ENCODE results near the gene IPO11.

IPO11 gene

GRCh38 chr5:62483556-62483955 lies 71.0 kb downstream of the IPO11 start:
- H3K27ac ChIP-seq (ENCODE audit: low read depth in 2 of 2, low read length in 2 of 2), result no peak overlapping the region
- no peak overlapping the region for H3K4me3 ChIP-seq (ENCODE audit: low read length in 2 of 2)
- H3K9me3 ChIP-seq (ENCODE audit: control insufficient read depth in 2 of 2, low read length in 2 of 2), result no peaks in the 10 kb centered on the region
- H3K27me3 ChIP-seq (ENCODE audit: control insufficient read depth in 2 of 2, insufficient read depth in 2 of 2, low read length in 2 of 2), result no peaks in the 10 kb centered on the region
- H3K36me3 ChIP-seq (ENCODE audit: control insufficient read depth in 2 of 2, insufficient read depth in 2 of 2, low read length in 2 of 2), result peaks cover 0 to 4% of the 10 kb centered on the region in 2 donors
- H3K9ac ChIP-seq (ENCODE audit: low read depth in 1 of 2, low read length in 2 of 2), result no peak overlapping the region
- H3K4me1 ChIP-seq (ENCODE audit: control insufficient read depth in 2 of 2, insufficient read depth in 2 of 2, low read length in 2 of 2), result no peaks in the 10 kb centered on the region

GRCh38 chr5:62486672-62487071 lies 74.1 kb downstream of the IPO11 start:
- H3K9me3 ChIP-seq (ENCODE audit: control insufficient read depth in 2 of 2, low read length in 2 of 2), result no peaks in the 10 kb centered on the region
- no peaks in the 10 kb centered on the region for H3K27me3 ChIP-seq (ENCODE audit: control insufficient read depth in 2 of 2, insufficient read depth in 2 of 2, low read length in 2 of 2)
- H3K4me1 ChIP-seq (ENCODE audit: control insufficient read depth in 2 of 2, insufficient read depth in 2 of 2, low read length in 2 of 2), result no peaks in the 10 kb centered on the region
- no peak overlapping the region for H3K9ac ChIP-seq (ENCODE audit: low read depth in 1 of 2, low read length in 2 of 2)
- H3K27ac ChIP-seq (ENCODE audit: low read depth in 2 of 2, low read length in 2 of 2), result no peak overlapping the region
- H3K4me3 ChIP-seq (ENCODE audit: low read length in 2 of 2), result no peak overlapping the region
- peaks cover 0 to 4% of the 10 kb centered on the region in 2 donors for H3K36me3 ChIP-seq (ENCODE audit: control insufficient read depth in 2 of 2, insufficient read depth in 2 of 2, low read length in 2 of 2)

GRCh38 chr5:62488531-62488930 lies 76.0 kb downstream of the IPO11 start:
- Histone ChIP-seq H3K9ac (ENCODE audit: low read depth in 1 of 2, low read length in 2 of 2) (no peak overlapping the region), H3K9me3 (ENCODE audit: control insufficient read depth in 2 of 2, low read length in 2 of 2) (no peaks in the 10 kb centered on the region), H3K27me3 (ENCODE audit: control insufficient read depth in 2 of 2, insufficient read depth in 2 of 2, low read length in 2 of 2) (no peaks in the 10 kb centered on the region), H3K4me1 (ENCODE audit: control insufficient read depth in 2 of 2, insufficient read depth in 2 of 2, low read length in 2 of 2) (no peaks in the 10 kb centered on the region), H3K27ac (ENCODE audit: low read depth in 2 of 2, low read length in 2 of 2) (no peak overlapping the region), H3K36me3 (ENCODE audit: control insufficient read depth in 2 of 2, insufficient read depth in 2 of 2, low read length in 2 of 2) (peaks cover 0 to 4% of the 10 kb centered on the region in 2 donors), H3K4me3 (ENCODE audit: low read length in 2 of 2) (no peak overlapping the region)

- no peak overlapping the region for H3K4me3 ChIP-seq (ENCODE audit: low read length in 2 of 2)
- no peaks in the 10 kb centered on the region for H3K9me3 ChIP-seq (ENCODE audit: control insufficient read depth in 2 of 2, low read length in 2 of 2)
- peaks cover 0 to 4% of the 10 kb centered on the region in 2 donors for H3K36me3 ChIP-seq (ENCODE audit: control insufficient read depth in 2 of 2, insufficient read depth in 2 of 2, low read length in 2 of 2)
- H3K9ac ChIP-seq (ENCODE audit: low read depth in 1 of 2, low read length in 2 of 2), result no peak overlapping the region
- H3K4me1 ChIP-seq (ENCODE audit: control insufficient read depth in 2 of 2, insufficient read depth in 2 of 2, low read length in 2 of 2), result no peaks in the 10 kb centered on the region
- H3K27me3 ChIP-seq (ENCODE audit: control insufficient read depth in 2 of 2, insufficient read depth in 2 of 2, low read length in 2 of 2), result no peaks in the 10 kb centered on the region
- no peak overlapping the region for H3K27ac ChIP-seq (ENCODE audit: low read depth in 2 of 2, low read length in 2 of 2)
These were observed 76.9 kb downstream of the IPO11 start for GRCh38 chr5:62489471-62489870.

GRCh38 chr5:62494772-62495171 lies 82.2 kb downstream of the IPO11 start:
- Histone ChIP-seq H3K27me3 (ENCODE audit: control insufficient read depth in 2 of 2, insufficient read depth in 2 of 2, low read length in 2 of 2) (no peaks in the 10 kb centered on the region), H3K36me3 (ENCODE audit: control insufficient read depth in 2 of 2, insufficient read depth in 2 of 2, low read length in 2 of 2) (peaks cover 3 to 7% of the 10 kb centered on the region in 2 donors), H3K9me3 (ENCODE audit: control insufficient read depth in 2 of 2, low read length in 2 of 2) (no peaks in the 10 kb centered on the region), H3K9ac (ENCODE audit: low read depth in 1 of 2, low read length in 2 of 2) (no peak overlapping the region), H3K4me3 (ENCODE audit: low read length in 2 of 2) (no peak overlapping the region), H3K27ac (ENCODE audit: low read depth in 2 of 2, low read length in 2 of 2) (no peak overlapping the region), H3K4me1 (ENCODE audit: control insufficient read depth in 2 of 2, insufficient read depth in 2 of 2, low read length in 2 of 2) (no peaks in the 10 kb centered on the region)

GRCh38 chr5:62496876-62497275 lies 84.3 kb downstream of the IPO11 start:
- no peaks in the 10 kb centered on the region for H3K27me3 ChIP-seq (ENCODE audit: control insufficient read depth in 2 of 2, insufficient read depth in 2 of 2, low read length in 2 of 2)
- H3K36me3 ChIP-seq (ENCODE audit: control insufficient read depth in 2 of 2, insufficient read depth in 2 of 2, low read length in 2 of 2), result peaks cover 3 to 7% of the 10 kb centered on the region in 2 donors
- H3K4me3 ChIP-seq (ENCODE audit: low read length in 2 of 2), result no peak overlapping the region
- H3K9me3 ChIP-seq (ENCODE audit: control insufficient read depth in 2 of 2, low read length in 2 of 2), result no peaks in the 10 kb centered on the region
- no peak overlapping the region for H3K9ac ChIP-seq (ENCODE audit: low read depth in 1 of 2, low read length in 2 of 2)
- H3K27ac ChIP-seq (ENCODE audit: low read depth in 2 of 2, low read length in 2 of 2), result no peak overlapping the region
- H3K4me1 ChIP-seq (ENCODE audit: control insufficient read depth in 2 of 2, insufficient read depth in 2 of 2, low read length in 2 of 2), result no peaks in the 10 kb centered on the region

DNA sequence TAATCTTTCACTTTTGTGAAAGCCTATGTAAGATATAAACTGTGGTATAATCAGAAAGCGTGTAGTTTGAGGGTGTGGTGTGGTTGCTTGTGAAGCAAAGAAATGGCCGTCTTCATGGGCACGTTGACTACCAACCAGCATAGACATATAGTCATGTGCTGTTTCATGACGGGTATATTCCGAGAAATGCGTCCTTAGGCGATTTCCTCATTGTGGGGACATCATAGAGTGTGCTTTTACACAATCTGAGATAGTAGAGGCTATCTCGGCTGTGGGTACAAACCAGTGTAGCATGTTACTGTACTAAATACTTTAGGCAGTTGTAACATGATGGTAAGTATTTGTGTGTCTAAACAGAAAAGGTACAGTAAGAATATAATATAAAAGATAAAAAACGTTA lies 86.4 kb downstream of the IPO11 start:
- Histone ChIP-seq H3K36me3 (ENCODE audit: control insufficient read depth in 2 of 2, insufficient read depth in 2 of 2, low read length in 2 of 2) (peaks cover 3 to 7% of the 10 kb centered on the region in 2 donors), H3K9ac (ENCODE audit: low read depth in 1 of 2, low read length in 2 of 2) (no peak overlapping the region), H3K27me3 (ENCODE audit: control insufficient read depth in 2 of 2, insufficient read depth in 2 of 2, low read length in 2 of 2) (no peaks in the 10 kb centered on the region), H3K4me3 (ENCODE audit: low read length in 2 of 2) (no peak overlapping the region), H3K27ac (ENCODE audit: low read depth in 2 of 2, low read length in 2 of 2) (no peak overlapping the region), H3K9me3 (ENCODE audit: control insufficient read depth in 2 of 2, low read length in 2 of 2) (no peaks in the 10 kb centered on the region), H3K4me1 (ENCODE audit: control insufficient read depth in 2 of 2, insufficient read depth in 2 of 2, low read length in 2 of 2) (no peaks in the 10 kb centered on the region)

GRCh38 chr5:62499756-62500155 lies 87.2 kb downstream of the IPO11 start:
- Histone ChIP-seq H3K4me3 (ENCODE audit: low read length in 2 of 2) (no peak overlapping the region), H3K27ac (ENCODE audit: low read depth in 2 of 2, low read length in 2 of 2) (no peak overlapping the region), H3K27me3 (ENCODE audit: control insufficient read depth in 2 of 2, insufficient read depth in 2 of 2, low read length in 2 of 2) (no peaks in the 10 kb centered on the region), H3K9me3 (ENCODE audit: control insufficient read depth in 2 of 2, low read length in 2 of 2) (no peaks in the 10 kb centered on the region), H3K4me1 (ENCODE audit: control insufficient read depth in 2 of 2, insufficient read depth in 2 of 2, low read length in 2 of 2) (no peaks in the 10 kb centered on the region), H3K9ac (ENCODE audit: low read depth in 1 of 2, low read length in 2 of 2) (no peak overlapping the region), H3K36me3 (ENCODE audit: control insufficient read depth in 2 of 2, insufficient read depth in 2 of 2, low read length in 2 of 2) (peaks cover 3 to 7% of the 10 kb centered on the region in 2 donors)

DNA sequence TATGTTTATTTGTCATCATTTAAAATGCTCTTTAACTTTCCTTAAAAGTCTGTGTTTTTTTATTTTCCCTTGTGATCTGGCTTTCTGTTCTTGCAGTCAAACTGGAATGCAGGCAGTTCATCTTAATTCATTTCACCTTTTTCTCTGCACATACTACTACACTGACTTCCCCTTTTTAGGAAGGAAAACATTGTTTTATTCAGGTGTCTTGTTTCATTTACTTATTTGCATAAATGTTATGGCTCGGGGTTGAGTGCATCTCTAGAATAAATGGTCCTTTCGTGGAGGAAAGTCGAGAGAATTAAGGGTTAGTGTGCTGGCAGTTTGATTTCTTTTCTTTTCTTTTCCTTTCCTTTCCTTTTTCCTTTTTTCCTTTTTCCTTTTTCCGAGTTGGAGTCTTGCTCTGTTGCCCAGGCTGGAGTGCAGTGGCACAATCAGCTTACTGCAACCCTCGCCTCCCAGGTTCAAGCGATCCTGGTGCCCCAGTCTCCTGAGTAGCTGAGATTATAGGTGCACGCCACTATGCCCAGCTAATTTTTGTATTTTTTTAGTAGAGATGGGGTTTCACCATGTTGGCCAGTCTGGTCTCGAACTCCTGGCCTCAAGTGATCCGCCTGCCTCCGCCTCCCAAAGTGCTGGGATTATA lies 90.0 kb downstream of the IPO11 start:
- Histone ChIP-seq H3K9ac (ENCODE audit: low read depth in 1 of 2, low read length in 2 of 2) (no peak overlapping the region), H3K36me3 (ENCODE audit: control insufficient read depth in 2 of 2, insufficient read depth in 2 of 2, low read length in 2 of 2) (peaks cover 4 to 6% of the 10 kb centered on the region in 2 donors), H3K27me3 (ENCODE audit: control insufficient read depth in 2 of 2, insufficient read depth in 2 of 2, low read length in 2 of 2) (no peaks in the 10 kb centered on the region), H3K9me3 (ENCODE audit: control insufficient read depth in 2 of 2, low read length in 2 of 2) (no peaks in the 10 kb centered on the region), H3K27ac (ENCODE audit: low read depth in 2 of 2, low read length in 2 of 2) (no peak overlapping the region), H3K4me1 (ENCODE audit: control insufficient read depth in 2 of 2, insufficient read depth in 2 of 2, low read length in 2 of 2) (no peaks in the 10 kb centered on the region), H3K4me3 (ENCODE audit: low read length in 2 of 2) (no peak overlapping the region)

DNA sequence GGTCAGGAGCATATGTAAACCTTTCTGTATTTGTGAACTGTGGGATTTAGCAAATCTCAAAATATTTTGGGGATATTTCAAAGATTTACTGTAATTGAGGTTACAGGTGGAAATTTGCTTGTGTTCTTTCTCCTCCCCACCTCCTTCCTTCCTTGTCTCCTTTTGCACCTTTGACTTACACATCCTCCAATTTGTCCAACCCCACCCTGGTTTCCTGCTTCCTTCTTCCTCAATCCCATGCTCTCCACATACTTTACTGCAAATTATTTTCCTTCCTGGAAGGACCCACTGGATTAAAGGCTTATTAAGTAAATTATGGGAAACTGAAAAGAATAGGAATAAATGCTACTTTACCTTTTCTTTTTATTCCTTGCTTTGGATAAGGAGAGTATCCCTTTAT lies 91.6 kb downstream of the IPO11 start:
- no peaks in the 10 kb centered on the region for H3K4me1 ChIP-seq (ENCODE audit: control insufficient read depth in 2 of 2, insufficient read depth in 2 of 2, low read length in 2 of 2)
- H3K36me3 ChIP-seq (ENCODE audit: control insufficient read depth in 2 of 2, insufficient read depth in 2 of 2, low read length in 2 of 2), result peaks cover 0 to 6% of the 10 kb centered on the region in 2 donors
- no peaks in the 10 kb centered on the region for H3K27me3 ChIP-seq (ENCODE audit: control insufficient read depth in 2 of 2, insufficient read depth in 2 of 2, low read length in 2 of 2)
- H3K9me3 ChIP-seq (ENCODE audit: control insufficient read depth in 2 of 2, low read length in 2 of 2), result no peaks in the 10 kb centered on the region
- H3K27ac ChIP-seq (ENCODE audit: low read depth in 2 of 2, low read length in 2 of 2), result no peak overlapping the region
- no peak overlapping the region for H3K9ac ChIP-seq (ENCODE audit: low read depth in 1 of 2, low read length in 2 of 2)
- H3K4me3 ChIP-seq (ENCODE audit: low read length in 2 of 2), result no peak overlapping the region
